ENCODE data around the gene TMEM258. TPM values are rescaled to one million over a fixed set of nuclear protein-coding genes. Genes with fewer than 3 reads are reported as not detected.

Gene TMEM258
- total and polyA plus RNA-seq, 2 donors (not counting 1 experiment from before 2014, with no cell fraction given) = 65.8 to 130 TPM

DNA sequence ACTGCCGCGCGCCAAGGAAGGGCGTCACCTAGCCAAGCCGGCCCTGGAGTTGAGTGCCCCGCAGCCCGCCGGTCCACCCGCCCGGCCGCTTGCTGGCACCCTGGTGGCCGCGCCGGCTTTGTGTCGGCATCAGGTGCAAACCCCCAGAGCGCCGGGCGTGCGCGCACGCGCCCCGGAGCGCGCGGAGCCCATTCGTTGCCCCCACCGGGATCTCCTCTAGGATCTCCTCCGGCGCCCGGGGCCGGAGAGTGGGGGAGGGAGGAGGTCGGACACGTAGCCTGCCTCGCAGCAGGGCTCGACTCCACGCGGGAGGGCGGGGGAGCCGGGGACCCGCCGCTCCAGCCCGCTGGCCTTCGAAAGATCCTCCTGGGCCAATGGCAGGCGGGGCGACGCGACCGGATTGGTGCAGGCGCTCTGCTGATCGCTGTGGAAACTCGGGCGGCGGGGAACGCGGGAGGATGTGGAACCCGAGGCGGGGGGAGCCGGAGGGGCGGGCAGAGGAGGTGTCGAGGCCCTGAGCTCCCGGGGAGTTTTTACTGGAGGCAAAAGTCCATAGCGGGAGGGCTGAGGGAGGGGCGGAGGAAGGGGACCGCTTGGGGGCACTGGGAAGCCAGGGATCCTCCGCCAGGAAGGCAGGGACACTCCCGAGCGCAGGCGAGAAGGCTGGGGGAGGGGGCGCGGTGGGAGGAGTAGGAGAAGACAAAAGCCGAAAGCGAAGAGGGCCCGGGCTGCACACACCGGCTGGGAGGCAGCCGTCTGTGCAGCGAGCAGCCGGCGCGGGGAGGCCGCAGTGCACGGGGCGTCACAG is 35.4 kb upstream of the TMEM258 start, which contains the start of gene FADS2:
Gene FADS2, plus strand, starts transcription at position 730 of the 808 bp plus-strand sequence. CDS start 91 bp downstream, outside the sequence.
- H3K9me3 ChIP-seq (ENCODE audit: control extremely low read depth in 1 of 3, control insufficient read depth in 2 of 3, insufficient read depth in 1 of 3, low read length in 2 of 3) = no peaks in the 10 kb centered on the region
- peaks cover 13 to 23% of the 10 kb centered on the region in 2 donors for H3K4me1 ChIP-seq (ENCODE audit: control insufficient read depth in 2 of 2, insufficient read depth in 2 of 2, low read length in 2 of 2)
- H2AFZ ChIP-seq (ENCODE audit: insufficient read depth, low read depth, low read length, poor library complexity, severe bottlenecking) = peak within 1 kb of the TSS; percentile 88
- no peaks in the 10 kb centered on the region for H3K36me3 ChIP-seq (replicated peaks in 1 of 2; ENCODE audit: control extremely low read depth in 1 of 2, control insufficient read depth in 1 of 2, extremely low read depth in 1 of 2, insufficient read depth in 2 of 2, low read length in 1 of 2)
- ATAC-seq (ENCODE audit: low read depth) = peak; percentile 66
- no peaks in the 10 kb centered on the region for H3K27me3 Mint-ChIP-seq
- intact Hi-C loops (cut with micrococcal nuclease) = loop anchor here (1.0 kb wide), 1 partner anchor 11 kb away; no protein-coding TSS in a partner anchor
- no peaks in the 10 kb centered on the region for H4K20me1 ChIP-seq (ENCODE audit: control insufficient read depth, insufficient read depth, low read length, poor library complexity, severe bottlenecking)
- H3K9ac ChIP-seq (ENCODE audit: low read length) = peak within 1 kb of the TSS; percentile 65
- H3K27ac Mint-ChIP-seq = peak within 1 kb of the TSS; percentile 76
- peak within 1 kb of the TSS; percentile 93 for H3K4me3 Mint-ChIP-seq
- WGBS (ENCODE audit: insufficient coverage) = under 1% methylated on average over 83 of the region's 83 CpGs
- H3K4me3 ChIP-seq (ENCODE audit: control extremely low read depth in 1 of 5, extremely low read depth in 1 of 5, insufficient read depth in 1 of 5, low read depth in 2 of 5, low read length in 4 of 5) = peak within 1 kb of the TSS; percentile 51 to 70 (median 62)
- ChIA-PET CTCF (interaction anchor here (1.0 to 2.4 kb wide), 5 partner anchors 10 to 280 kb away, joined by 3 to 15 read pairs (median 3); partner anchors contain the start of gene FADS1), POLR2A (interaction anchor here (0.8 kb wide), 1 partner anchor 13 kb away, joined by 3 read pairs; no protein-coding TSS in a partner anchor)
- H3K9me3 Mint-ChIP-seq (ENCODE audit: insufficient read depth) = no peaks in the 10 kb centered on the region
- H3K27me3 ChIP-seq (replicated peaks in 1 of 4; ENCODE audit: control extremely low read depth in 1 of 4, control insufficient read depth in 3 of 4, insufficient read depth in 4 of 4, low read length in 3 of 4) = peaks cover 0 to 13% (median 2%) of the 10 kb centered on the region in 4 experiments
- no peak for TF ChIP-seq CTCF (IDR thresholded peaks at IDR 0.05)
- no peak for TF ChIP-seq EZH2 (IDR thresholded peaks at IDR 0.05; ENCODE audit: borderline replicate concordance, insufficient read depth, low read depth, low read length, poor library complexity, severe bottlenecking)
- peak within 1 kb of the TSS; percentile 93 for H3K4me2 ChIP-seq (replicated peaks; ENCODE audit: low read depth, low read length, poor library complexity, severe bottlenecking)
- H3K79me2 ChIP-seq (ENCODE audit: control insufficient read depth, insufficient read depth, low read length) = no peaks in the 10 kb centered on the region
- DNase-seq = peak; percentile 72
- H3K27ac ChIP-seq (ENCODE audit: low read length in 2 of 2) = peak within 1 kb of the TSS in 1 of 2 donors; percentile 45
- peaks cover 17% of the 10 kb centered on the region for H3K4me1 Mint-ChIP-seq
